ENCODE results near the gene PPIP5K1. TPM values are rescaled to one million over a fixed set of nuclear protein-coding genes. Genes with fewer than 3 reads are reported as not detected.

Gene PPIP5K1
- total RNA-seq, 1 experiment from 2014 or later = 50.9 TPM

DNA sequence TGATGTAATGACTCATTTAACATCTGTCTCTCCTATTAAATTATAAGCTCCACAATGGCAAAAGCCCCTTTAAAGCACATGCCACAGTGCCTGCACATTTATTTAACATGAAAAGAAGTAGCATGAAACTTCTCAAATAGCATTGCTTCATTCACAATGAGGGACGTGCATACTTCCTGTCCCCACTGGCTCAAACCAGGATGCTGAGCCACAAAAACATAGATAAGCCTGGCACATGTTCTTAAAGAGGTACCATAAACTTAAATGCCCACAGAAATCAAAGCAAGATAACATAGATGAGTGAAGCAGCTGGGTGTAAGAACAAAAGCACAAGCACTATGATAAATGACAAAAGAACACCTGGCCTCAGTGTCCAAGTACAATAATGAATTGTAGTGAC, 100.8 kb downstream of the PPIP5K1 start:
- DNase-seq = no peak
- H3K4me2 ChIP-seq = no peak overlapping the region
- H2AFZ ChIP-seq = no peak overlapping the region
- POLR2A ChIA-PET (ENCODE audit: unreplicated experiment) = no interaction called here
- intact Hi-C loops (cut with micrococcal nuclease; ENCODE audit: unreplicated experiment) = no loop called here
- no peaks in the 10 kb centered on the region for H3K9me2 ChIP-seq (ENCODE audit: insufficient read depth)
- H3F3A ChIP-seq (ENCODE audit: insufficient read depth, low read depth) = no peaks in the 10 kb centered on the region
- H3K27me3 ChIP-seq (ENCODE audit: insufficient read depth, low read depth) = no peaks in the 10 kb centered on the region
- no peak overlapping the region for H3K4me3 ChIP-seq
- no peaks in the 10 kb centered on the region for H4K20me1 ChIP-seq (ENCODE audit: insufficient read depth)
- TF ChIP-seq CTCF (conservative IDR thresholded peaks at IDR 0.05) = no peak
- H3K79me2 ChIP-seq (ENCODE audit: low read depth) = peaks cover 18% of the 10 kb centered on the region
- peaks cover 8% of the 10 kb centered on the region; the same call in 1 of the 2 replicates for H3K4me1 ChIP-seq (replicated peaks; ENCODE audit: insufficient read depth)
- no peak overlapping the region for H3K27ac ChIP-seq
- no TSS peak for BruUV-seq (replicated peaks)
- CTCF ChIA-PET = no interaction called here
- no peaks in the 10 kb centered on the region for H3K9me3 ChIP-seq (ENCODE audit: insufficient read depth, low read depth)
- no peaks in the 10 kb centered on the region for H3K36me3 ChIP-seq (ENCODE audit: low read depth)

DNA sequence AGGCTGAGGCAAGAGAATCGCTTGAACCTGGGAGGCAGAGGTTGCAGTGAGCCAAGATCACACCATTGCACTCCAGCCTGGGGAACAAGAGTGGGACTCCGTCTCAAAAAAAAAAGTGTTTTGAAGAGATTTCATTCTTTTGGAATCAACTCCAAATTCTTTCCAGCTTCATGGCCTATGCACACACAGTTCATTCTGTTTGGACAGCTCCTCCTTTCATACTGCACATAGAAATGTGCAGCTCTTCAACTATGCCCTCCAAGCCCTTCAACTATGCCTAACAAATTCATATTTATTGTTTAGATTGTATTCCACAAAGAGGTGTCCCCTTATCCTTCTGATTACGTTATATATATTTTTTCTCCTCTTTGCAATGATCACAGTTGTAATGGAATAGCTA, 101.2 kb downstream of the PPIP5K1 start:
- no peak for DNase-seq
- no peak overlapping the region for H3K4me2 ChIP-seq
- intact Hi-C loops (cut with micrococcal nuclease; ENCODE audit: unreplicated experiment) = no loop called here
- H3K9me2 ChIP-seq (ENCODE audit: insufficient read depth) = no peaks in the 10 kb centered on the region
- no peak overlapping the region for H2AFZ ChIP-seq
- BruUV-seq (replicated peaks) = no TSS peak
- H3K36me3 ChIP-seq (ENCODE audit: low read depth) = no peaks in the 10 kb centered on the region
- CTCF ChIA-PET = no interaction called here
- H3K9me3 ChIP-seq (ENCODE audit: insufficient read depth, low read depth) = no peaks in the 10 kb centered on the region
- H3K79me2 ChIP-seq (ENCODE audit: low read depth) = peaks cover 18% of the 10 kb centered on the region
- H3K4me1 ChIP-seq (replicated peaks; ENCODE audit: insufficient read depth) = peaks cover 8% of the 10 kb centered on the region; the same call in 1 of the 2 replicates
- H3F3A ChIP-seq (ENCODE audit: insufficient read depth, low read depth) = no peaks in the 10 kb centered on the region
- no peaks in the 10 kb centered on the region for H3K27me3 ChIP-seq (ENCODE audit: insufficient read depth, low read depth)
- TF ChIP-seq EZH2 (IDR thresholded peaks at IDR 0.05; ENCODE audit: low read depth) = no peak
- no peak for TF ChIP-seq CTCF (conservative IDR thresholded peaks at IDR 0.05)
- H4K20me1 ChIP-seq (ENCODE audit: insufficient read depth) = no peaks in the 10 kb centered on the region; the same call in 1 of the 2 replicates
- POLR2A ChIA-PET (ENCODE audit: unreplicated experiment) = no interaction called here
- H3K4me3 ChIP-seq = no peak overlapping the region
- no peak overlapping the region for H3K27ac ChIP-seq

DNA sequence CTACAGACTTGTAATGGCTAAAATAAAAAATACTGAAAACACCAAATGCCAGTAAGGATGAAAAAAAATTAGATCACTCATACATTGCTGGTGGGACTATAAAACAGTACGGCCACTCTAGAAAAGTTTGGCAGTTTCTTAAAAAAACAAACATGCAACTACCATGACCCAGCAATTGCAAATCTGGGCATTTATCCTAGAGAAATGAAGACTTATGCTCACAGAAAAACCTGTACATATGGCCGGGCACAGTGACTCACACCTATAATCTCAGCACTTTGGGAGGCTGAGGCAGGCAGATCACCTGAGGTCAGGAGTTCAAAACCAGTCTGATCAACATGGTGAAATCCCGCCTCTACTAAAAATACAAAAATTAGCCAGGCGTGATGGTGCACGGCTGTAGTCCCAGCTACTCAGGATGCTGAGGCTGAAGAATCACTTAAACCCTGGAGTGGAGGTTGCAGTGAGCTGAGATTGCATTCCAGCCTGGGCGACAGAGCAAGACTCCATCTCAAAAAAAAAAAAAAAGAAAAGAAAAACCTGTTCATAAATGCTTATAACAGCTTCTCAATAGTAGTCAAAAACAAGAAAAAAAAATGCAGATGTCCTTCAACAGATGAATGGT, 102.6 kb downstream of the PPIP5K1 start:
- DNase-seq = no peak
- Histone ChIP-seq H3K36me3 (ENCODE audit: low read depth) (no peaks in the 10 kb centered on the region), H3F3A (ENCODE audit: insufficient read depth, low read depth) (no peaks in the 10 kb centered on the region), H3K27ac (no peak overlapping the region), H3K4me3 (no peak overlapping the region), H3K4me2 (no peak overlapping the region), H3K9me3 (ENCODE audit: insufficient read depth, low read depth) (no peaks in the 10 kb centered on the region), H4K20me1 (ENCODE audit: insufficient read depth) (no peaks in the 10 kb centered on the region; the same call in 1 of the 2 replicates), H3K27me3 (ENCODE audit: insufficient read depth, low read depth) (no peaks in the 10 kb centered on the region), H3K9me2 (ENCODE audit: insufficient read depth) (no peaks in the 10 kb centered on the region), H2AFZ (no peak overlapping the region), H3K4me1 (replicated peaks; ENCODE audit: insufficient read depth) (peaks cover 5% of the 10 kb centered on the region; the same call in 1 of the 2 replicates), H3K79me2 (ENCODE audit: low read depth) (peaks cover 16% of the 10 kb centered on the region)
- intact Hi-C loops (cut with micrococcal nuclease; ENCODE audit: unreplicated experiment) = no loop called here
- ChIA-PET POLR2A (ENCODE audit: unreplicated experiment) (interaction anchor here (0.7 kb wide), 1 partner anchor 18 kb away, joined by 4 read pairs; no protein-coding TSS in a partner anchor), CTCF (interaction anchor here (0.7 kb wide), 1 partner anchor 39 kb away, joined by 3 read pairs; no protein-coding TSS in a partner anchor)
- BruUV-seq (replicated peaks) = no TSS peak
- TF ChIP-seq CTCF (conservative IDR thresholded peaks at IDR 0.05) = no peak
- no peak for TF ChIP-seq EZH2 (IDR thresholded peaks at IDR 0.05; ENCODE audit: low read depth)
